ENCODE measurements around the gene NCK1.

The NCK1 gene

DNA sequence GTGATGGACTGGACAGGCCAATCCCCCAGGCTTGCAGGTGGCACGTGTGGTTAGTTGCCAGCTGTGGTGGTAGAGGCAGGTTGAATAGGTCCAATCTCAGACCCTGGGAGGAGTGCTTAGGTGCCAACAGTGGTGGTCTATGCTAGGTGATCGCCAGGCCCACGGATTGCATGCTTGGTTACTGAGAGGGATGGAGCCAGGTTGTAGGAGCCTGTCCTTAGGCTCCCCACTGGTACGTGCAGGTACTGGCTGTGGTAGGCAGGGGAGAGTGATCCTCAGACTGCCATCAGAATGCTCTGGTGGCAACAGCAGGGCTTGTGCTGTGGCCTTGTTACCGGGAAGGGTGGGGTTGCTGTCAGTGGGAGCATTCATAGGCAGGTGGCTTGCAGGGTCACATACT lies 44.7 kb downstream of the NCK1 start:
- DNase-seq (ENCODE audit: low read depth in 1 of 2, low spot score in 1 of 2), result no peak

DNA sequence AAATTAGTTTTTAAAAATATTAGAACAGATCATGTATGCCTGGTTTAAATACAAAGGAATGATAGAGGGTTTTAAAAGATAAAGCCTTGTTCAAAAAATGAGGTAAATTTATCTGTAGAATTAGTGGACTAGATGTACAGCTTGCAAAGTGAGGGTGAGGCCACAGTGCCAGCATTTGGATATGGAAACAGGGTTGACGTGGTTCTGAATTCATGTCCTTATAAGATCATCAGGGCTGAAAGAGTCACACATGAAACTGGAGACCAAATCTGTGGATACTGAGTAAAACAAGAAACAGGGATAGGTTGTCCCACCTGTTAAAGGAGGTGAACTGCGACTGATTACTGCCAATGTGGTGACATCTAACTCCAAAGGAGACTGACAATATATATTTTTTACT lies 46.3 kb downstream of the NCK1 start:
- no peak for DNase-seq (ENCODE audit: low read depth in 1 of 2, low spot score in 1 of 2)

DNA sequence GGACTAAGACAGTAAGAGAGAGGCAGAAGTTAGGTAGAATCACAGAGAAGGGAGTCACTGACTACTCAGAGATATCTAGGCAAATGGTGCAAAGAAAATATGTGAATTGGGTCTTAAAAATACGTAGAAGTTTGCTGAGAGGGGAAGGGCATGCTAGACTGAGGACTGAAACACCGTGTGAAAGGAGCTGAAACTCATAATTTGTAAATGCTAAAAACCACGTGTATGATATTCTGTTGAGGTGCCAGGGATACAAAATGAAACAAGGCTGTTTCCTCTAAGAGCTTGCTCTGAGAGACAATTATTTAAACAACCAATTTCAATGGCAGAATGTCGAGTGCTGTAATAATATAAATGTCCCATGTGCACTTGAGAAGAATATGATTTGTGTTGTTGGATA lies 47.2 kb downstream of the NCK1 start:
- DNase-seq (ENCODE audit: low read depth in 1 of 2, low spot score in 1 of 2), result no peak

DNA sequence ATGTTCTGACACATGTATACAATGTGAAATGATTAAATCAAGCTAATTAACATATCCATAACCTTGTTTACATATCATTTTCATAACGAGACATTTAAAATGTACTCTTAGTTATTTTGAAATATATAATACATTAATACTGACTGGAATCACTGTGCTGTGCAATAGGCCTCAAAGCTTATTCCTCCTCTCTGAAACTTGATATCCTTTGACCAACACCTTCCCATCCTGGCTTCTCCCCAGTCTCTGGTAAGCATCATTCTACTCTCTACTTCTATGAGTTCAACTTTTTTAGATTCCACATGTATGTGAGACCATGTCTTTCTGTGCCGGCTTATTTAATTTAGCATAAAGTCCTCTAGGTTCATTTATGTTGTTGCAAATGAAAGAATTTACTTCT lies 48.7 kb downstream of the NCK1 start:
- DNase-seq (ENCODE audit: low read depth in 1 of 2, low spot score in 1 of 2), result no peak

DNA sequence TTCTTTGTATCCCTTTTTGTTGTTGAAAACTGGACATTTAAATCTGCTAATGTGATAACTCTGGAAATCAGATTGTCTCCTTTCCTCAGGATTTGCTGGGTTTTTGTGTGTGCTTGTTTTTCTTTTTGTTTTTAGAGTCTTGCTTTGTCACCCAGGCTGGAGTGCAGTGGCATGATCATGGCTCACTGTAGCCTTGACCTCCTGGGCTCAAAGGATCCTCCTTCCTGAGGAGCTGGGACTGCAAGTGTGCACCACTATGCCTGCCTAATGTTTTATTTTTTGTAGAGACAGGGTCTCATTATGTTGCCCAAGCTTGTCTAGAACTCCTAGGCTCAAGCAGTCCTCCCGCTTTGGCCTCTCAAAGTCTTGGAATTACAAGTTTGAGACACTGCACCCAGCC lies 51.2 kb downstream of the NCK1 start:
- DNase-seq (ENCODE audit: low read depth in 1 of 2, low spot score in 1 of 2), result no peak

DNA sequence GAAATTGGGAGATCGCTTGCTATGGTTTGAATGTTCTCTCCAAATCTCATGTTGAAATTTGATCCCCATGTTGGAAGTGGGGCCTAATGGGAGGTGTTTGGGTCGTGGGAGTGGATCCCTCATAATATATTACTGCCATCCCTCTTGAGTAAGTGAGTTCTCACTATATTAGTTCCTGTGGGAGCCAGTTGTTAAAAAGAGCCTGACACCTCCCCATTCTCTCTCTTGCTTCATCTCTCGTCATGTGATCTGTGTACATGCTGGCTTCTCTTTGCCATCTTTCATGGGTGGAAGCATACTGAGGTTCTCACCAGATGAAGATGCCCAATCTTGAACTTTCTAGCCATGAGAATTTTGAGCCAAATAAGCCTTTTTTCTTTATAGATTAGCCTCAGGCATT lies 52.7 kb downstream of the NCK1 start:
- DNase-seq (ENCODE audit: low read depth in 1 of 2, low spot score in 1 of 2), result no peak

DNA sequence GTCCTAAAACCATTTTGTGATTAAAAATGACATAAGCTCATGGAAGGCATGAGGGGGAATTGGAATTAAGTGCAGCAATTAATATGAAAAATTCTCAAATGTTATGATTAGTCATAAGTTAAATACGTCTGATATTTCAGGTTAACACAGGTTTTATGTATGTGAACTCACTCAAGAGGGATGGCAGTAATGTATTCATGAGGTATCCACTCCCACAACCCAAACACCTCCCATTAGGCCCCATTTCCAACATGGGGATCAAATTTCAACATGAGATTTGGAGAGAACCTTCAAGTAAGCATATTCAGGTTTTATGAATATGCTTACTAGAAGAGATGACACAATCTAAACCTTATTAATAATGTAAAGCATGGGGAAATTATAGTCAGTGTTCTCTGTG lies 54.2 kb downstream of the NCK1 start:
- DNase-seq (ENCODE audit: low read depth in 1 of 2, low spot score in 1 of 2), result no peak

DNA sequence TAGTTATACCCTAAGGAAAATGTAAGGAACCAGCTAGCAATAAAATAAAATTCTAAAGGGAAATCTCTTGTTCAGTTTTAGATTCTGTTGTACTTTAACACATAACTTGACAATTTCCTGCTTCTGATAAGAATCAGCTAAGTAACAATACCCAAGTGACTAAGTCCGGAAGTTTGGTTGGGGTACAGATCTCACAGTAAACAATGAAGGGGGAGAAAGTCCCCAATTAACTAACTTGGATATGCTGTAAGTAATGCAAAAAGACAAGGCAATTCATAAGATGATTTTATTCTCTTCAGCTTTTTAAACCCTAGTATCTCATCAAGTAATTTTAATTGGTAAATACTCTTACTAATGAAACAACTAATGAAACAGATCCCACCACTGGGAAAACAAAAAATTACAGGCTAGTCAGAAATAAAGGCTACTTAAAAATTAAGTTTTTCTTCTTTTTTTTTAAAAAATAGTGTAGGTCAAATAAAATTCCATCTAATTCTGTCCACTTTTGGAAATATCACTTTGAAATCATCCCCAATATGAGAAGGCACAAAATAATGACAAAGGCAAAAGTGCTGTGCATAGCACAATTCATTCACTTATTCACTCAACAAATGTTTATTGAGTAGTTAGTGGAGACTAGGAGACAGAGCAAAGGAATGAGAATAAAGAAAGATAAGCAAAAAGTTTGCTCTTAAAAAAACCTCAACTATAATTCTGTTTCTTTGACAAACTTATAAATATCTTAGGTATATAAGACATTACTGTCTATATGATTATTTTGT lies 58.0 kb downstream of the NCK1 start:
- no peak for DNase-seq (ENCODE audit: low read depth in 1 of 2, low spot score in 1 of 2)

DNA sequence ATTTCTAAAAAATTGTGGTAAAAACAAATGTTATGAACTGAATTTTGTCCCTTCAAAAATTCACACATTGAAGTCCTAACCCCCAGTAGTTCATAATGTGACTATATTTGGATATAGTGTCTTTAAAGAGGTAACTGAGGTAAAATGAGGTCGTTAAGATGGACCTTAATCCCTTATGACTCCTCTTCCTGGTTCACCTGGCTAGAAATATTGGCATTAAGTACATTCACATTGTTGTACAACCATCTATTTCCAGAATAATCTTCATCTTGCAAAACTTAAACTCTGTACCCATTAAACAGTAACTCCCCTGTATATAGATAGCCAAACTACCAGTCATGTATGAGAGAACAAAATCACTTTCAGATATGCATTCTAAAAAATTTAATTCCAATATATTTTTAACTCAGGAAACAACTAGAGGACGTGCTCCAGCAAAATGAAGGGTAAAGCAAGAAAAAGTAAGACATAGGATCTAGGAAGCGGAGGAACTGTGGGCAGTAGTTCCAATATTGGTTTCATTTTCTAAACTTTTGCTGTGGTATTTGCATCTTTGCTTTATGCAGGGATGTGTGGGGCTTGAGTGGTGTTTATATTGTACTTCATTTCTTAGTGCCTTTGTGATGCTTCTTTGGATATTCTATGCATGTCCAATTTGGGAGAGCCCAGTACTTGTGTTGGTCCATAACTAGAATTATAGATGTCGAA lies 59.0 kb downstream of the NCK1 start:
- no peak for DNase-seq (ENCODE audit: low read depth in 1 of 2, low spot score in 1 of 2)

DNA sequence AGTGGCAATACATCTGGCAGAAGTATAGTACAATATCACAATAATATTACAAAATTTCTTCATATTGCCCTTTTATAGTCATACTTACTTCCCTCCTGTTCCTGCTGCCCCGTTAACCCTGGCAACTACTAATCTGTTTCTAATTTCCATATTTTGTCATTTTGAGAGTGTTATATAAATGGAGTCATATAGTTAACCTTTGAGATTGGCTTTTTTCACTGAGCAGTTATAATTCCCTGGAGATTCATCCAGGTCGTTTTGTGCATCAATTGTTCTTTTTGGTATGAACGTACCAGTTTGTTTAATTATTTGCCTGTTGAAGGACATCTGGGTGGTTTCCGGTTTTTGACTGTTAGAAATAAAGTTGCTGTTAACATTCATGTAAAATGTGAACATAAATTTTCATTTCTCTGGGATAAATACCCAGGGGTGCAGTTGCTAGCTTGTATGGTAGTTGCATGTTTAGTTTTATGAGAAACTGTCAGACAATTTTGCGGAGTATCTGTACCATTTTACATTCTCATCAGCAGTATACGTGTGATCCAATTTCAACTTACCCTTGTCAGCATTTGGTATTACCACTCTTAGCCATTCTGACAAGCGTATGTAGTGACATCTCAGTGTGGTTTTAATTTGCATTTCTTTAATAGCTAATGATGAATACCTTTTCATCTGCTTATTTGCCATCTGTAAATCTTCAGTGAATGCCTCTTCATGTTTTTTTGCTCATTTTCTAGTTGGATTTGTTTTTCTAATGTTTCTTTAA lies 63.6 kb downstream of the NCK1 start:
- no peak for DNase-seq (ENCODE audit: low read depth in 1 of 2, low spot score in 1 of 2)

DNA sequence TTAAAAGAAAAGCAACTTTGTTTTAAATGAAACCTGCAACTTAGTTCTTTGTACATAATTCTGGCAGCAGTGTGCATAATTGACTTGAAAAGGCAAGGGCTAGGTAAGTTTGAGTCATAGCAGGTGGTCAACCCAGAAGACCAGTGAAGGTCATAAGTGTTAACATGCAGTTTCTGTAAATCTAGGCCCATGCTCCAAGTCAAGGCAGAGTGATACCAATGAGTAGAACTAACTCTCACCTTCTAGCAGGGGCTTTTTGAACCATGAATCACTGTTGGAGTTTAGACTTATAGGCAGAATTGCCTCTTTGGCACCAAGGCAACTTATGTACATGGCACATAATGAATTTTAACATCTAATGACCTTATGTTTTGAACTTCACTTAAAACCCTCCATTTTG lies 66.2 kb downstream of the NCK1 start:
- no peak for DNase-seq (ENCODE audit: low read depth in 1 of 2, low spot score in 1 of 2)

DNA sequence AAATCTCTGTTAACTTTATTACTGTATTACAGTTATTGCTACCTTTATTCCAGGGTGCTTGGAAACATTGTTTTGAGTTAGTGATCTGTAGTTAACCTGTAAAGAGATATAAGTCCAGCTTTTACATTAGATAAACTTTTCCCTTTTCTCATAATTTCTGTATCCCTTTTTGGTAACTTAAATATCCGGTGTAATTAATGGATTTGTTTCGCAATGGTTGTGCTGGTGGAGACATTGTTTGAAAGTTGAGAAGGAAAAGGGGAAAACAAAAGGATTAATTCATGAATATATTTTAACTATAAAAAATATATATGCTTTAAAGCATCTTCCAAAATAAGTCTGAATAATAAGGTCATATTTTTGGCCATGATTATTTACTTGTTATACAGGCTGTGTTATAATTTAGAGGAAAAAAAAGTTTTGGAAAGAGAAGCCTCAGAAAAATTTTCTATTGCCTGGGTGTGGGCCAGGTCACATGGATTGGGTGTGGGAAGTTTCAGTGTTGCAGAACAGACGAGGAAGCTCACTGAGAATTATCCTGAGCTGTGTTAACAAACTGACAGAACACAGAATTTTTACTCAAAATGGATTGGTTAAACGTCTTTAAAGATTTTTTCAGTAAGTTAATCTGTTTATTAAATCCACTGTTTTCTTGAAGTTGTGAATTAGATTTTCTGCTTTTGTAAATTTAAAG lies 68.1 kb downstream of the NCK1 start:
- no peak for DNase-seq (ENCODE audit: low read depth in 1 of 2, low spot score in 1 of 2)

DNA sequence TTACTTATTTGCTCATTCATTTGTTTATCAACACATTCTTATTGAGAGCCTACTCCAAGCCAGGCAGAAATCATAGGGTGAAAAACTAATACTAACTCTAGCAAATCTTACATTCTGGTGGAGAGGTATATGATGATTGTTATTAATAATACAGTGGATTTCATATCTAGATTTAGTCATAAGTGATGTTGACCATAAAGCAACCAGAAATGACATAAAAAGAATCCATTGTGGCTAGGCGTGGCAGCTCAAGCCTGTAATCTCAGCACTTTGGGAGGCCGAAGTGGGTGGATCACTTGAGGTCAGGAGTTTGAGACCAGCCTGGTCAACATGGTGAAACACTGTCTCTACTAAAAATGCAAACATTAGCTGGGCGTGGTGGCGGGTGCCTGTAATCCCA lies 69.6 kb downstream of the NCK1 start:
- DNase-seq (ENCODE audit: low read depth in 1 of 2, low spot score in 1 of 2), result no peak

DNA sequence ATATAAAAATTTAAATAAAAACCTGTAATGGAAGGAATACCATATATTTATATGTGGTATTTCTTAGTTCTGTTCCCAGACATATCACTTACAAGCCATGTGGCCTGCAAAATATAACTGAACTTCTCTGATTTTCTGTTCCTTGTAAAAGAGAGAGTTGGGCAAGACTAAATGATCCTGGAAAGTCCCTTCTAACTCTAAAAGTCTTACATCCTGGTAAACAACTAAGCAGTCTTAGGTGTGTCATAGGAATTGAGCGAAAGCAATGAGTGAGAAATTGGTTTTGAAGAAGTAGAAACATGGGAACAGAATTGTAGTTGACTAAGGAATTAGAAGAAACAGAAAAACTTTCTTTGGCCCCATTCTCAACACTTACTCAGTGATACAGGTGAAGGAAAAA lies 70.5 kb downstream of the NCK1 start:
- DNase-seq (ENCODE audit: low read depth in 1 of 2, low spot score in 1 of 2), result no peak

DNA sequence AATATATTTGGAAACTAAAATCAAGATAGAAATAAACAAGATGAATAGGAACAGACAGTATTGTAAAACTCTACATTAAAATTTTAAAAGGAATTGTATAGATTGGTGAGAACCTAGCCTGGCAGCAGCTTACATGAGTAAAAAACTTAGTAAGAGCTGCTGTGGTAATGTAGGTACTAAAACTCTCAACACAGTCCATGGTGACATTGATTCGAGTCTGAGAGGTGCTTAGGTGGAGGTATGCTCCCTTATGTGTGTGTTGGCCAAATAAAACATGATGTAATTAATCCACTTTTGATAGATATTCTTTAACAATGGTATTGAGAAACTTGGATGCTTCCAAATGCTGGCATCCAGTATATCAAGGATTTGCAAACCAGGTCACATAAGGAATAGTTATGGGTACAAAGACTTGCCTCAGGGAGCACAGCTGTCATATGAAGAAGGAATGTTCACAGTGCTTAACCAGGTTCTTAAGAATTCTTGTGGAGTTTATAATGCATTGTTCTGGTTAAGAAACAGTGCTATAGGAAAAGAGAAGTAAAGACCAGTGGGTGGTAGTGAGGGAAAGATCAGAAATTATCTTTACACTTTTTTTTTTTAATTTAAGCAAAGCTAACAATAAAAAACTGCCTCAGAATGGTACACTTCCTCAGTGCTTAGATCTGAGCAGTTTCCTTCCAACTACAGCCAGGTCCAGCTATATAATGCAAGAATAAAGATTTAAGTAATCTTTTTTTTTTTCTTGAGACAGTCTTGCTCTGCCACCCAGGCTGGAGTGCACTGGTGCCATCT lies 71.2 kb downstream of the NCK1 start:
- no peak for DNase-seq (ENCODE audit: low read depth in 1 of 2, low spot score in 1 of 2)

DNA sequence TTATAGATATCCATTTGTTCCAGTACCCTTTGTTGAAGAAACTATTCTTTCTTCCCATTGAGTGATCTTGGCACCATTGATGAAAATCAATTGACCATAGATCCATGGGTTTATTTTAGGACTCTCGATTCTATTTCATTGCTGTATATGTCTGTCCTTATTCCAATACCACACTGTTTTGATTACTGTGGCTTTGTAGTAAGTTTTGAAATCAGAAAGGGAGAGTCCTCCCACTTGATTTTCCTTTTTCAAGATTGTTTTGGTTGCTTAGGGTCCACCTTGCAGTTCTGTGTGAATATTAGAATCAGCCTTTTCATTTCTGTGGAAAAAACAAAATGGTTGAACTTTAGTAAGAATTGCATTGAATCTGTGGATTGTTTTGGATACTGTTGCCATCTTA lies 75.2 kb downstream of the NCK1 start:
- no peak for DNase-seq (ENCODE audit: low read depth in 1 of 2, low spot score in 1 of 2)

DNA sequence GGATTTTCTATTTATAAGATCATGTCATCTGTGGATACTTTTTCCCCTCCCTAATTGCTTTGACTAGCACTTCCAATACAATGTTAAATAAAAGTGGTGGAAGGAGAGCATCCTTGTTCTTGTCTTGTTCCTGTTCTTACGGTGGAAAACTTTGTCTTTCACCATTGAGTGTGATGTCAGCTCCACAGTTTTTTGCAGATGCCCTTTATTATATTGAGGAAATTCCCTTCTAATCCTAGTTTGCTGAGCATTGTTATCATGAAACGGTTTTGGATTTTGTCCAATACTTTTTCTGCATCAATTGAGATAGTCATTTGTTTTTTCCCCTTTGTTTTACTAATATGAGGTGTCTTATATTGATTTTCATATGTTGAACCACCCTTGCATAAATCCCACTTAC lies 75.8 kb downstream of the NCK1 start:
- DNase-seq (ENCODE audit: low read depth in 1 of 2, low spot score in 1 of 2), result no peak

DNA sequence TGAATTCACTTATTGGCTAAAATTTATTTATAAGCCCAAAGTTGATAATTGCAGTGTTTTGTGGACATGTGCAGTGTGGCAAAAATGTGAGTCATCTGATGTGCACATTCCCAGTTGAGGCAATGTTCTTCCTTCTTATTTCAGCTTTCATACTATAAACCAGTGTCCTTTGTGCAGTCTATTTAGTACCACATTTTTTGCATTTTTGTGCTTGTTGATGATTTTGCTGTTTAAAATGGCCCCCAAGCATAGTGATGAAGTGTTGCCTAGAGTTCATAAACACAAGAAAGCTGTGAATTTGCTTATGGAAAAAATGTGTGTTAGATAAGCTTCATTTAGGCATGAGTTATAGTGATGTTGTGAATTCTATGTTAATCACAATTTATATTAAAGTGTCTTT lies 76.3 kb downstream of the NCK1 start:
- DNase-seq (ENCODE audit: low read depth in 1 of 2, low spot score in 1 of 2), result no peak

DNA sequence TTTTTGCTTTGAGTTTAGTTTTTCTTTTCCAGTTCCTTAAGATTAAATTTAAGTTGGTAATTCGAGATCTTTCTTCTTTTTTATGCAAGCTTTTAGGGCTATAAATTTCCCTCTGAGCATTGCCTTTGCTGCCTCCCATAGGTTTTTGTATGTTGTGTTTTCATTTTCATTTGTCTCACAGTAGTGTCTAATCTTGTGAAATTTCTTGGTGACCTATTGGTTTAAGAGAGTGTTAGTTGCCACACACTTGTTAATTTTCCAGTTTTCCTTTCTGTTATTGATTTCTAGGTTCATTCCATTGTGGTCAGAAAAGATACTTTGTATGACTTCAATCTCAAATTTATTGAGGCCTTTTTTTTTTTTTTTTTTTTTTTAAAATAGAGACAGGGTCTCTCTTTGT lies 77.5 kb downstream of the NCK1 start:
- no peak for DNase-seq (ENCODE audit: low read depth in 1 of 2, low spot score in 1 of 2)

DNA sequence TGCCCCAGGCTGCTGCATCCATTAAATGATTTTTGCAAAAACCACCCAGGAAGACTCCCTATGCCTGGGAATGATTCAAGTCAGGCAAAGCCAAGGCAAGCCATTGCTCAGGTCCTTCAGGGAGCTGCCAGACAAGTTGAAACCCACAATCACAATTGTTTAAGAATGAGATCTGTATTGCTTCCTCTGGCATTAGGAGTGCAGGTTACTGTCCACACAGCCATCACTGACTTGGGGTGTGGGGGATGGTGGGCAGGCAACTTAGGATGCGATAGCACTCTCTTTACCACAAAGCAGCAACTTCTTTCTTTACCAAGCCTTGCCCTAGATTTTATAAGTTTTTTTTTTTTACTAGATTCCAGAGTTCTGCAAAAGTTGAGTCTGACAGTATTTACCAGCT lies 80.8 kb downstream of the NCK1 start:
- no peak for DNase-seq (ENCODE audit: low read depth in 1 of 2, low spot score in 1 of 2)

DNA sequence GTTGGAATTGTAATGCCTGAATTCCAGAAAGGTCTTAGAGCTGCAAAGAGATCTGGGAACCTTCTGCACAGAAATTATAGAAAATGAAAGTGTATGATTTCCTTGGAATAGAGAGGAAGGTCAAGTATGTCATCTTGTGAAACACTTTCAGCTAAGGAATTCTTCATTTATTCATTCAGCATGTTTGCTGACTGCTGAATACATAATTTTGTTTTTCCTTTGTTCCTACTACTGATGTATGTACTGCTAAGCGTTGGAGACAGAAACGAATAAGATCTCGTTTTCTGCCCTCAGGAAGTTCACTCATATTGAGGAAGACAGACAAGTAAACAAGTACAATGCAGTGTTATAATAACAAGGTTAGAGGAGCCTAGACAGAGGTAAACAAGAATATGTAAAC lies 81.4 kb downstream of the NCK1 start:
- no peak for DNase-seq (ENCODE audit: low read depth in 1 of 2, low spot score in 1 of 2)

Data from stimulated activated CD4-positive, alpha-beta T cell treated with anti-CD3 and anti-CD28 coated beads, Interleukin-15, amount 100 ng/mL, for 1 hour (primary cell).